Right lung (tissue), 5 donors: ENCODE measurements around the gene AHRR. TPM values are rescaled to one million over a fixed set of nuclear protein-coding genes. Genes with fewer than 3 reads are reported as not detected.

Experiments used
- polyA plus RNA-seq, 5 donors: library from polyadenylated mRNA; unstranded; fragments of 120-200 nt; gene quantifications; one replicate each; pipeline versions ENCODE4 v1.2.1 to v1.2.3, GENCODE V29; 2013; ENCODE audit warnings: inconsistent platforms in 1 of 5, low replicate concordance in 1 of 5; ENCODE audit not compliant: insufficient read length in 5 of 5, insufficient read depth in 1 of 5

AHRR gene
- polyA plus RNA-seq, 5 donors = 2.5 to 7.6 (median 4.9) TPM

Other genes starting within 250 kb of the AHRR start
- gene PLEKHG4B, start 229.5 kb upstream of the AHRR start, polyA plus RNA-seq = 10 to 100 TPM; 10.7 to 16.9 (median 15.4) TPM
- 1 to 10 TPM in 1 of 5 donors, under 1 TPM in 2, not detected in 2; 0.14 to 1.6 (median 0.16) TPM for gene LRRC14B, start 130.2 kb upstream of the AHRR start, polyA plus RNA-seq
- 10 to 100 TPM; 11.6 to 16.1 (median 12.3) TPM for gene CCDC127, start 103.6 kb upstream of the AHRR start, polyA plus RNA-seq
- 100 to 1,000 TPM in 2 of 5 donors, 10 to 100 TPM in 3; 89.1 to 112 (median 96.3) TPM for gene SDHA, start 103.4 kb upstream of the AHRR start, polyA plus RNA-seq
- gene PDCD6, start 50.1 kb upstream of the AHRR start, polyA plus RNA-seq = 100 to 1,000 TPM; 124 to 143 (median 126) TPM
- gene EXOC3, start 121.5 kb downstream of the AHRR start, polyA plus RNA-seq = 10 to 100 TPM; 43.6 to 59.3 (median 55.2) TPM
- 1 to 10 TPM; 2.1 to 3.7 (median 2.7) TPM for gene SLC9A3, start 202.7 kb downstream of the AHRR start, polyA plus RNA-seq